Stimulated activated naive B cell treated with anti-CD40 and anti-IgM and Interleukin-4, amounts not matched to agents 10 μg/mL and 1 μg/mL and 100 μg/mL, for 72 hours (primary cell): ENCODE results near the gene FGFR1OP2.
"Not testable (repeated sequence)": the region's sequence is repeated elsewhere in the genome, so short reads cannot be mapped to it uniquely, and the experiment has no call there.

Experiments
- ATAC-seq, 2 donors: fragments of 150-1000 bp; cut with Tn5 transposase; replicated peaks; 2 replicates each; pipeline ENCODE4 v1.10.0; 2021; ENCODE audit warnings: moderate library complexity in 1 of 2
- DNase-seq: peaks from one replicate; pipeline ENCODE4 v3.0.0; 2021
- H3K27ac Mint-ChIP-seq: one replicate; pipeline ENCODE4 v1.8.0; 2022; ENCODE audit warnings: mild to moderate bottlenecking, mixed read lengths
- H3K27me3 Mint-ChIP-seq, 2 donors: one replicate each; pipeline ENCODE4 v1.8.0; 2022; ENCODE audit warnings: mixed read lengths in 2 of 2
- H3K36me3 Mint-ChIP-seq, 2 donors: one replicate each; pipeline ENCODE4 v1.8.0; 2022; ENCODE audit warnings: mixed read lengths in 2 of 2, mild to moderate bottlenecking in 1 of 2
- H3K4me1 Mint-ChIP-seq, 2 donors: one replicate each; pipeline ENCODE4 v1.8.0; 2022; ENCODE audit warnings: mixed read lengths in 2 of 2, mild to moderate bottlenecking in 1 of 2
- H3K4me3 Mint-ChIP-seq, 2 donors: one replicate each; pipeline ENCODE4 v1.8.0; 2022; ENCODE audit warnings: mild to moderate bottlenecking in 2 of 2, mixed read lengths in 2 of 2, moderate library complexity in 1 of 2
- H3K9me3 Mint-ChIP-seq, 2 donors: one replicate each; pipeline ENCODE4 v1.8.0; 2022; ENCODE audit warnings: mixed read lengths in 2 of 2, mild to moderate bottlenecking in 1 of 2

The FGFR1OP2 gene

DNA sequence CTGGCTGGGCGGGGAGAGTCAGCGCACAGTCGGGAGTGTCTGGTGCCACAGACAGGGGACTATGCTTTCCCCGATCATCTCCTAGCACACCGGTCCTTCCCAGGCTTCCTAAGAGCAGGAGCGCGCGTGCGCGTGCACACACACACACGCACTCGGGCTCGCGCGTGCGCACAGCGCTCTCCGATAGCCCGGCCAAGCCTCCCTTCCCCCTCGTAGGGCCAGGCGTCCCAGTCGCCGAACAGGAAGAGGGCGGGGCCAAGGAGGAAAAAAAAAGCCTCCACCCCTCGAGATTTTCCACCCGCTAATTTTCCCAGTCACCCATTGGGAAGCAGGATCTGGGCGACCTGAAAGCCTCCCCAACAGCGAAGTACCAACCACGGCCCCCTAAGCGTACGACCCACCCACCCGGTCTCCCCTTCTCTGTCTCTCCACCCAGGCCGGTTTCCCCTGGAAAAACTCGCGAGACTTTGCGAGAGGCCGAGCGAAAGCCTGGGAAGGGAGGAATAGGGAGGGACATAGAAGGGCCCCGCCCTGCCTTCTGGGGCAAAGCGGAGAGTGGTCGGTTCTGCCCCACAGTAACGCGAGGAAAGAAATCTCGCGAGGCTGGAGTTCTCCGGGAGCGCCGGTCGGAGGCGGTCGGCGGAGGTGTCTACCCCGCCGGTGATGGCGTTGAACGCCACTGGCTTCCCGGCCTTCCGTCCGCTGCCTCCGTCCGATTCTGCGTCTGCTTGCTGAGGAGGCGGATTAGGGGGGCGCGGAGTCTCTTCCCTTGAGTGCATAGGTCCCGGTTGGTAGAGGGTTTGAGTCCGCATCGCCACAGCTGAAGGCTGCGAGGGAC, at the start of gene FGFR1OP2, which contains the start of gene INTS13:
Gene FGFR1OP2 (plus strand): TSS at position 608 of the 838 bp plus-strand sequence. CDS start 15,689 bp downstream, outside the sequence.
Gene INTS13 (minus strand): TSS at position 119 of the 838 bp plus-strand sequence. CDS start 1,178 bp downstream, outside the sequence.
- Mint-ChIP-seq H3K27me3 (no peaks in the 10 kb centered on the region), H3K36me3 (peaks cover 14 to 16% of the 10 kb centered on the region in 2 donors), H3K4me3 (peak within 1 kb of the TSS; percentile 97 to 98), H3K27ac (peak within 1 kb of the TSS; percentile 98), H3K9me3 (no peaks in the 10 kb centered on the region), H3K4me1 (peaks cover 28 to 67% of the 10 kb centered on the region in 2 donors)
- peak; percentile 94 to 96 for ATAC-seq
- DNase-seq: peak; percentile 98

DNA sequence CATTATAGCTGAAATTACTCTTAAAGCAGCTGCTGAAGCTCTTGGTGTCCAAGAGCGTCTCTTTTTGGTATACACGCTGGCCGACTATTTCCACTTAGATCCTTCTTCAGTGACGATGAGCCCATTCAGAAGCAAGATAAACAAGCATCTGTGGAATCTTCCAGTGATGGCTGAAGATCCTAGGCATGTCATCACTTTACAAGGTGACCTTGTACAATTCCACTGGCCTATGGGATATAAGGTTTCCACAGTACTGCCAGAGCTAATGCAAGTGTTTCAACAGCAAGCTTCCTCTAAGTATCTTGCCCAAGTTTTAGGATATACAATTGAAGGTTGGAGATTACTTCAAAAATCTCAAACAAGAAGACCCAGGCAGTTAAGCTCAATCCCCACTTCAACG, 47.5 kb upstream of the FGFR1OP2 start:
- H3K9me3 Mint-ChIP-seq: no peaks in the 10 kb centered on the region
- ATAC-seq: no peak
- H3K36me3 Mint-ChIP-seq: peaks cover 2 to 6% of the 10 kb centered on the region in 2 donors
- H3K27me3 Mint-ChIP-seq: no peaks in the 10 kb centered on the region
- no peak overlapping the region for H3K4me3 Mint-ChIP-seq
- no peaks in the 10 kb centered on the region for H3K4me1 Mint-ChIP-seq
- no peak for DNase-seq
- no peak overlapping the region for H3K27ac Mint-ChIP-seq

DNA sequence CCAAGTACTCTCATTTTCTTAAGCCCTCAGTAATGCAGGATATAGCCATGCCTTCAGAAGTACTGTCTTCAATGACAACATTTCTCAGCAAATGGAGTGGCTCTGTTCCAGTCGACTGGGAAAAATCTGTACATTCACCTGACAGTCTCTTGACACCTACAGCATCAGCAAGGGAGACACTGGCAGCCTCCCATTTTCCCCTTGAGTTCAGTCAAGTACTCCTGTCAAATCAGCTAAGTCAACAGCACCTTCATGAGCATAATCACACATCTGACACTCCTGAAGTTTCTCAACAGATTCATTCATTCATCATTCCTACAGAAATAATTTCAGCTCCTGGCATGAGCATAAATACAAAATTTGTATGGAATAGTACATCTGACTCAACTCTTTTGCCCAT, 46.6 kb upstream of the FGFR1OP2 start:
- Mint-ChIP-seq H3K36me3 (peaks cover 5 to 8% of the 10 kb centered on the region in 2 donors), H3K27ac (no peak overlapping the region), H3K27me3 (no peaks in the 10 kb centered on the region), H3K4me3 (no peak overlapping the region), H3K4me1 (no peaks in the 10 kb centered on the region), H3K9me3 (no peaks in the 10 kb centered on the region)
- DNase-seq (no peak), ATAC-seq (no peak)

GRCh38 chr12:26895672-26896071, 42.6 kb upstream of the FGFR1OP2 start:
- Mint-ChIP-seq H3K27me3 (no peaks in the 10 kb centered on the region), H3K4me1 (no peaks in the 10 kb centered on the region), H3K27ac (no peak overlapping the region), H3K4me3 (no peak overlapping the region), H3K36me3 (peaks cover 22 to 31% of the 10 kb centered on the region in 2 donors), H3K9me3 (peaks cover 0 to 2% of the 10 kb centered on the region in 2 donors)
- ATAC-seq (no peak), DNase-seq (no peak)

DNA sequence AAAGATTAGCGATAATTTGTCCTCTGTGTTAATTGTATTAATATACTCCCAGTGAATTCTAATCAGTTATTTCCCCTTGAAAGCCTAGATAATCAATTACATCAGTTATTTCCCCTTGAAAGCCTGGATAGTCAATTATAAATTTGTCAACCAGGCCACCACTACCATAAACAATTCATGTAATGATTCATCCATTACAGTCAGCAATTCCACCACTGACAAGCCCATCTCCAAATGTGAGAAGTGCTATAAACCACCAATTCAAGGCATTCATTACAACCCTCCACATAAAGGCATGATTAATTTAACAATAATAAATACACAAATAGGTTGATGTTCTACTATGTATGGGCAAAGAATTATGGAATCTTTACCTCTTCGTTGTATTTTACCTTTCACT, 41.4 kb upstream of the FGFR1OP2 start:
- no peak for ATAC-seq
- Mint-ChIP-seq H3K9me3 (peaks cover under 1 to 2% of the 10 kb centered on the region in 2 donors), H3K4me3 (no peak overlapping the region), H3K27ac (no peak overlapping the region), H3K27me3 (no peaks in the 10 kb centered on the region), H3K36me3 (peaks cover 34 to 42% of the 10 kb centered on the region in 2 donors), H3K4me1 (no peaks in the 10 kb centered on the region)
- DNase-seq: no peak

DNA sequence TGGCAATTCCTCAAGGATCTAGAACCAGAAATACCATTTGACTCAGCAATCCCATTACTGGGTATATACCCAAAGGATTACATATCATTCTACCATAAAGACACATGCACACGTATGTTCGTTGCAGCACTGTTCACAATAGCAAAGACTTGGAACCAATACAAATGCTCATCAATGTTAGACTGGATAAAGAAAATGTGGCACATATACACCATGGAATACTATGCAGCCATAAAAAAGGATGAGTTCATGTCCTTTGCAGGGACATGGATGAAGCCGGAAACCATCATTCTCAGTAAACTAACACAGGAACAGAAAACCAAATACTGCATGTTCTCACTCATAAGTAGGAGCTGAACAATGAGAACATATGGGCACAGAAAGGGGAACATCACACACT, 34.9 kb upstream of the FGFR1OP2 start:
- H3K4me1 Mint-ChIP-seq, H3K4me3 Mint-ChIP-seq, H3K27ac Mint-ChIP-seq, ATAC-seq, DNase-seq, H3K27me3 Mint-ChIP-seq: not testable (repeated sequence)
- peaks cover 52 to 65% of the 10 kb centered on the region in 2 donors for H3K36me3 Mint-ChIP-seq
- peaks cover 10 to 13% of the 10 kb centered on the region in 2 donors for H3K9me3 Mint-ChIP-seq

GRCh38 chr12:26906024-26906423, 32.2 kb upstream of the FGFR1OP2 start:
- H3K27ac Mint-ChIP-seq: no peak overlapping the region
- no peaks in the 10 kb centered on the region for H3K4me1 Mint-ChIP-seq
- ATAC-seq: no peak

DNA sequence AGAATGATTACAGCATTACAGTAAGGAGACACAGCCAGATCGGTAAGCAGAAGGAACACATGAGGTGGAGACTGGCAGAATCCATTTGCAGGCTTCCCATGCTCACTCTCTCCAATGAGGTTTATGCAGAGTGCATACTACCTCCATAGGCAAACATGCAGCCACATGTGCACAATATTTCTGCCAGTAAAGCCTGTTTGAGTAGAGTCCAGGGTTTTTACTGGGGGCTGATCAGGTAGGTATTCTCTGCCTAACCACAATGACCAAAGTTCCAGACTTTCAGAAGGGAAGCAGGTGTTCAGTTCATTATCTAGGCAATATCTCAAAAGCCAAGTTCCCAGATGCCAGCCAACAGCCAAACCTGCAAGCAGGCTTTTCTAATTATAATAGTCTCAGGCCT, 31.6 kb upstream of the FGFR1OP2 start:
- Mint-ChIP-seq H3K27me3 (no peaks in the 10 kb centered on the region), H3K27ac (no peak overlapping the region), H3K36me3 (peaks cover 38 to 51% of the 10 kb centered on the region in 2 donors), H3K4me1 (no peaks in the 10 kb centered on the region), H3K9me3 (peaks cover 8 to 13% of the 10 kb centered on the region in 2 donors), H3K4me3 (no peak overlapping the region)
- ATAC-seq (no peak), DNase-seq (no peak)

More at GRCh38 chr12:26906024-26906423, 32.2 kb upstream of the FGFR1OP2 start:
- no peak for DNase-seq
- Mint-ChIP-seq H3K9me3 (peaks cover 8 to 13% of the 10 kb centered on the region in 2 donors), H3K36me3 (peaks cover 42 to 54% of the 10 kb centered on the region in 2 donors), H3K27me3 (no peaks in the 10 kb centered on the region), H3K4me3 (no peak overlapping the region)

DNA sequence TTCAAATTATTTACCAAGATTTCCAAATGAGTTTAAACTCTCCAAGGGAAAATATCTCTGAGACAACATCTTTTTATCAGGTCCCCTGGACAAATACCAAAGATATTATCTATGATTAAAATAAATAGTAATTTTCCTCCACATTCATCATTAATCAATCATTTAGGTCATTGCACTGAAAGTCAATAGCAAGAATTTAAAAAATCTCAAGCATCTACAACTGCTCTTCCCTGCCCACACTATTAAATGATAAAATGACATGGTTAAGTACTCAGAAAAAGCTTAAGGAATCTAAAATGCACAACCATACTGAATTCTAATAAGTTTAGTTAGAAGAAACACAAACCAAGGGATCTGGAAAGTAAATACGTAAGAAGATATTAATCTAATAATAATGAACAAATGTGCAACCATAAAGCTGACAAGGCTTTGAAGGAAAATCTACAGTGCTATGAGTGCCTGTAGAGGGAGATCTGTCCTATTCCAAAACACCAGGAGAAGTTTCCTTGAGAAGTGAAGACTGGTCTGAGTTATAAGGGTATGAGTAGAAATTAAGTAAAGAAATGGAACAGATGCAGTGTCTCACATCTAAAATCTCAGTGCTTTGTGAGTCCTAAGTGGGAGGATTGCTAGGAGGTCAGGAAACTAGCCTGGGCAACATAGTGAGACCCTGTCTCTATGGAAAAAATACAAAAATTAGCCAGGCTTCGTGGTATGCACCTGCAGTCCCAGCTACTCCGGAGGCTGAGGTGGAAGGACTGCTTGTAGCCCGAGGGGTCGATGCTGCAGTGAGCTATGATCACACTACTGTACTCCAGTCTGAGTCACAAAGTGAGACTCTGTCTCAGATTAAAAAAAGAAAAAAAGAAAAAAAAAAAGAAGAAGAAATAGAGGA, 19.7 kb upstream of the FGFR1OP2 start:
- Mint-ChIP-seq H3K9me3 (no peaks in the 10 kb centered on the region), H3K4me1 (no peaks in the 10 kb centered on the region), H3K27ac (no peak overlapping the region), H3K4me3 (no peak overlapping the region), H3K27me3 (no peaks in the 10 kb centered on the region), H3K36me3 (peaks cover 24 to 53% of the 10 kb centered on the region in 2 donors)
- DNase-seq: no peak
- no peak for ATAC-seq

- H3K4me1 Mint-ChIP-seq: no peaks in the 10 kb centered on the region
- H3K27me3 Mint-ChIP-seq: no peaks in the 10 kb centered on the region
- DNase-seq: no peak
- H3K9me3 Mint-ChIP-seq: no peaks in the 10 kb centered on the region
- H3K4me3 Mint-ChIP-seq: no peak overlapping the region
- no peak overlapping the region for H3K27ac Mint-ChIP-seq
- no peak for ATAC-seq
- H3K36me3 Mint-ChIP-seq: peaks cover 24 to 53% of the 10 kb centered on the region in 2 donors
Measured at GRCh38 chr12:26919216-26919555, 19.1 kb upstream of the FGFR1OP2 start.

- ATAC-seq (no peak), DNase-seq (no peak)
- Mint-ChIP-seq H3K27me3 (no peaks in the 10 kb centered on the region), H3K36me3 (peaks cover 14 to 40% of the 10 kb centered on the region in 2 donors), H3K27ac (no peak overlapping the region), H3K4me3 (no peak overlapping the region), H3K9me3 (no peaks in the 10 kb centered on the region), H3K4me1 (no peaks in the 10 kb centered on the region)
Measured at GRCh38 chr12:26921886-26922285, 16.4 kb upstream of the FGFR1OP2 start.

DNA sequence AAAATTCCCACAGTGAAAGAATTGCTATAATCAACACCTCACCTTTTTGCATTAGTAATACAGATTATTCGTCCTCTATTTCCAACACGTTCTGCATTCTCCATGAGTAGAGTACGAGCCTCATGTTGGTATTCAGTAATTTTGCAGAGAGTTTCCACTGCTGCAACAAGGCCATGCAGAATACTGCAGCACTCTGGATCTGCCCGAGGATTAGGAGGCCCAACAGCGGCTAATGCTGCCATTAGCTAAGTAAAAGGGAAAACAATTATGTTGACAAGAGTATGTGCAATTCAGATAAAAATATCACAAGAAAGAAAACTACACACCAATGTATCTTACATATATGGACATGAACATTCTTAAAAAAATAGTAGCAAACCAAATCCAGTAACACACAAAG, 9.6 kb upstream of the FGFR1OP2 start:
- DNase-seq (no peak), ATAC-seq (no peak)
- Mint-ChIP-seq H3K4me1 (peaks cover 7 to 18% of the 10 kb centered on the region in 2 donors), H3K9me3 (no peaks in the 10 kb centered on the region), H3K36me3 (peaks cover 22 to 39% of the 10 kb centered on the region in 2 donors), H3K27ac (no peak overlapping the region), H3K4me3 (no peak overlapping the region), H3K27me3 (no peaks in the 10 kb centered on the region)

DNA sequence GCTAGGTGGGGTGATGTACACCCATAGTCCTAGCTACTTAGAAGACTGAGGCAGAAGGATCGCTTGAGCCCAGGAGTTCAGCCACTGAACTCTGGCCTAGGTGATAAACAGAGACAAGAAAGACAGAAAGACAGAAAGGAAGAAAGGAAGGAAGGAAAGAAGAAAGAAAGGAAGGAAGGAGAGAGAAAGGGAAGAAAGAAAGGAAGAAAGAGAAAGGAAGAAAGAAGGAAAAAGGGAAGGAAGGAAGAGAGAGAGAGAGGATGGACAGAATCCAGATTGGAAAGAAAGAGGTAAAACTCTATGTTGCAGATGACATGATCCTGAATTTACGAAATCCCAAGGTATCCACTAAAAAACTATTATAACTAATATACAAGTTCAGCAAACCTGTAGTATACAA, 8.7 kb upstream of the FGFR1OP2 start:
- ATAC-seq (no peak), DNase-seq (no peak)
- Mint-ChIP-seq H3K36me3 (peaks cover 25 to 41% of the 10 kb centered on the region in 2 donors), H3K4me3 (no peak overlapping the region), H3K9me3 (no peaks in the 10 kb centered on the region), H3K27me3 (no peaks in the 10 kb centered on the region), H3K27ac (no peak overlapping the region), H3K4me1 (peaks cover 11 to 24% of the 10 kb centered on the region in 2 donors)

GRCh38 chr12:26935636-26936378, 2.5 kb upstream of the FGFR1OP2 start:
- no peaks in the 10 kb centered on the region for H3K27me3 Mint-ChIP-seq
- H3K4me3 Mint-ChIP-seq: peak overlapping the region; percentile 33 to 45
- H3K9me3 Mint-ChIP-seq: no peaks in the 10 kb centered on the region
- peaks cover 26 to 31% of the 10 kb centered on the region in 2 donors for H3K36me3 Mint-ChIP-seq
- H3K4me1 Mint-ChIP-seq: peaks cover 23 to 60% of the 10 kb centered on the region in 2 donors
- no peak for ATAC-seq
- no peak for DNase-seq
- no peak overlapping the region for H3K27ac Mint-ChIP-seq
